Spinal cord (tissue), 10 donors: ENCODE data around the gene ZMYND8. TPM values are rescaled to one million over a fixed set of nuclear protein-coding genes. Genes with fewer than 3 reads are reported as not detected.
"Not testable (repeated sequence)": the region's sequence is repeated elsewhere in the genome, so short reads cannot be mapped to it uniquely, and the experiment has no call there.

Experiments
- DNase-seq, 6 donors: peaks; one replicate each; pipeline versions ENCODE4 v3.0.0 to v3.0.0-alpha.2; 2013 to 2015; ENCODE audit warnings: low spot score in 6 of 6, low read depth in 4 of 6
- H3K27ac ChIP-seq: one replicate; pipeline ENCODE4 v1.5.1; 2013; ENCODE audit warnings: low read depth, low read length, control low read depth
- H3K27me3 ChIP-seq: one replicate; pipeline ENCODE4 v1.6.1; 2013; ENCODE audit warnings: low read length; ENCODE audit not compliant: control insufficient read depth, insufficient read depth
- H3K36me3 ChIP-seq: one replicate; pipeline ENCODE4 v1.6.1; 2013; ENCODE audit warnings: low read length; ENCODE audit not compliant: control insufficient read depth, insufficient read depth
- H3K4me1 ChIP-seq: one replicate; pipeline ENCODE4 v1.6.1; 2013; ENCODE audit warnings: low read length; ENCODE audit not compliant: control insufficient read depth, insufficient read depth
- H3K4me3 ChIP-seq: one replicate; pipeline ENCODE4 v1.5.1; 2013; ENCODE audit warnings: low read depth, low read length, control low read depth
- H3K9me3 ChIP-seq: one replicate; pipeline ENCODE4 v1.6.1; 2013; ENCODE audit warnings: low read length; ENCODE audit not compliant: control insufficient read depth, insufficient read depth
- WGBS: methylation state at CpG from one replicate; pipeline ENCODE4 v1.1.5; 2013; ENCODE audit warnings: missing lambda C conversion rate; ENCODE audit not compliant: insufficient coverage; 5-methylcytosine and 5-hydroxymethylcytosine counted together
- polyA plus RNA-seq, 2 donors: library from polyadenylated mRNA; unstranded; fragments of 120-200 nt; gene quantifications; one replicate each; pipeline ENCODE4 v1.2.1, GENCODE V29; 2013; ENCODE audit not compliant: insufficient read length in 2 of 2
- total RNA-seq, 2 donors: library from RNA; depleted of rRNA in 1 of 2; stranded (reverse); fragments of 120-200 nt in 1 of 2; fragments of >200 nt in 1 of 2; gene quantifications; one replicate each; pipeline versions ENCODE4 v1.2.3 to v1.2.4, GENCODE V29; 2013 to 2014
- donor health status: healthy.

ZMYND8 gene
- total and polyA plus RNA-seq, 4 donors = 31.1 to 45.8 (median 37.4) TPM

GRCh38 chr20:47178851-47179250, 177.6 kb downstream of the ZMYND8 start:
- Histone ChIP-seq H3K36me3 (peaks cover 16% of the 10 kb centered on the region), H3K4me3 (no peak overlapping the region), H3K9me3 (no peaks in the 10 kb centered on the region), H3K4me1 (peaks cover 15% of the 10 kb centered on the region), H3K27me3 (no peaks in the 10 kb centered on the region), H3K27ac (no peak overlapping the region)
- no CpG with 5 or more reads among the region's 1 CpG for WGBS
- no peak for DNase-seq

DNA sequence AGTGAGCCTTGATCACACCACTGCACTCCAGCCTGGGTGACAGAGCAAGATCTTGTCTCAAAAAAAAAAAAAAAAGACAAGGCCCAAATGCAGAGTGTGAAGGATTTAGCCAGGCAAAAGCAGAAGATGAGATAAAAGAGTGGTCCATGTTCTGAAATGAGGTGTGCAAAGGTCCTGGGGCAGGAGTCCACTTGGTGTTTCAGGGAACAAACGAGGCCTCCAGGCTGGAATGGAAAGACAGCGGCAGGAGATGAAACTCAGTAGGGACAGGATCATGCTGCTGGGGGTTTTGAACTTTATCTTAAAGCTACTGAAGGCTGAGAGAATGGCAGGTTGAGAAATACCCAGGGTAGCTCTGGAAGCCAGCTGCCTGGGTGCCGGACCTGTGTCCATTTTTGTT, 178.2 kb downstream of the ZMYND8 start:
- Histone ChIP-seq H3K4me1 (peaks cover 9% of the 10 kb centered on the region), H3K36me3 (peaks cover 14% of the 10 kb centered on the region), H3K27ac (no peak overlapping the region), H3K4me3 (no peak overlapping the region), H3K9me3 (no peaks in the 10 kb centered on the region), H3K27me3 (no peaks in the 10 kb centered on the region)
- DNase-seq = no peak
- WGBS = 50% methylated on average over 2 of the region's 3 CpGs

- not testable (repeated sequence) for DNase-seq, H3K4me1 ChIP-seq, H3K4me3 ChIP-seq, H3K27me3 ChIP-seq, H3K27ac ChIP-seq, H3K9me3 ChIP-seq
- peaks cover 24% of the 10 kb centered on the region for H3K36me3 ChIP-seq
- 67% methylated on average over 3 of the region's 5 CpGs for WGBS
Measured at GRCh38 chr20:47176217-47176616, 180.3 kb downstream of the ZMYND8 start.

- H3K27ac ChIP-seq = no peak overlapping the region
Measured at GRCh38 chr20:47175493-47175892, 181.0 kb downstream of the ZMYND8 start.

GRCh38 chr20:47174456-47175243, 181.8 kb downstream of the ZMYND8 start:
- Histone ChIP-seq H3K9me3 (no peaks in the 10 kb centered on the region), H3K36me3 (peaks cover 16% of the 10 kb centered on the region), H3K27ac (no peak overlapping the region), H3K4me1 (peaks cover 4% of the 10 kb centered on the region), H3K4me3 (no peak overlapping the region), H3K27me3 (no peaks in the 10 kb centered on the region)
- 78% methylated on average over 19 of the region's 21 CpGs for WGBS
- DNase-seq = no peak

More at GRCh38 chr20:47175493-47175892, 181.0 kb downstream of the ZMYND8 start:
- Histone ChIP-seq H3K36me3 (peaks cover 22% of the 10 kb centered on the region), H3K27me3 (no peaks in the 10 kb centered on the region), H3K9me3 (no peaks in the 10 kb centered on the region), H3K4me1 (peaks cover 4% of the 10 kb centered on the region), H3K4me3 (no peak overlapping the region)
- peak in 2 of 6 donors; percentile 34 to 52 for DNase-seq
- 24% methylated on average over 5 of the region's 6 CpGs for WGBS

- Histone ChIP-seq H3K27ac (no peak overlapping the region), H3K36me3 (peaks cover 16% of the 10 kb centered on the region), H3K9me3 (no peaks in the 10 kb centered on the region), H3K4me1 (peaks cover 4% of the 10 kb centered on the region), H3K4me3 (no peak overlapping the region), H3K27me3 (no peaks in the 10 kb centered on the region)
- WGBS = 90% methylated on average over 6 of the region's 6 CpGs
- DNase-seq = no peak
Measured at GRCh38 chr20:47173596-47174216, 182.8 kb downstream of the ZMYND8 start.

DNA sequence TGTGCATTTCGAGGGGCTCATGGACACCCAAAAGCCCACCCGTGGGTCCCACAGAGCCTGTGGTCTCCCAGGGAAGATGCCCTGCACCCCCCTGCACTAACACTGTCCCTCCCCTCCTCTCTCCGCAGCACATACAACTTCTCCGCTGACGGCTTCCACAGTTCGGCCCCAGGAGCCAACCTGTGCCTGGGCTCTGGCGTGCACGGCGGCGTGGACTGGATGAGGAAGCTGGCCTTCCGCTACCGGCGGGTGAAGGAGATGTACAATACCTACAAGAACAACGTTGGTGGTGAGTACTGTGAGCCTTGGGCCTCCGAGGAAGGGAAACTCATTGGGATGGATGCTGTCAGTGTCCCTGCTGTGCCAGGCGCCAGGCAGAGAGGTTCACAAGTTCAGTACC, 183.9 kb downstream of the ZMYND8 start:
- no peaks in the 10 kb centered on the region for H3K9me3 ChIP-seq
- 84% methylated on average over 14 of the region's 16 CpGs for WGBS
- DNase-seq = no peak

DNA sequence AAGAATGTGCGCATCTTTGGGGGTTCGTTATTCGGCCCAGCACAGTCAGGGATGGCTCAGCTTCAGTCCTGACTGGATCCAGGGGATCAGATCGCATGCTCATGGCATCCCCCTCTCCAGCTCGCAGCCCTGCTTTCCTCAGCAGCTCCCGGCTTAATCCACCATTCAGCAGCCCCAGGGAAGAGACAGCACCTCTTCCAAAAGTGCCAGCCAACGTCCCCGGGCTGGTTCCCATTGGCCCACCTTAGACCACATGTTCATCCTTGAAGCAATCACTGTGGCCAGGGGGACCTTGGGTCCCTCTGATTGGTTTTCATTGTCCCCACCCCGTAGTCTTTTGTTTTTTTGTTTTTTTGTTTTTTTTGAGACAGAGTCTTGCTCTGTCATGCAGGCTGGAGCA, 188.7 kb downstream of the ZMYND8 start:
- H3K36me3 ChIP-seq = peaks cover 13% of the 10 kb centered on the region
- H3K27me3 ChIP-seq = no peaks in the 10 kb centered on the region
- H3K4me3 ChIP-seq = no peak overlapping the region
- DNase-seq = no peak
- no peak overlapping the region for H3K27ac ChIP-seq
- WGBS = 93% methylated on average over 6 of the region's 9 CpGs
- H3K4me1 ChIP-seq = no peaks in the 10 kb centered on the region
- H3K9me3 ChIP-seq = no peaks in the 10 kb centered on the region

More for the DNA sequence above, 183.9 kb downstream of the ZMYND8 start:
- no peak overlapping the region for H3K4me3 ChIP-seq
- no peaks in the 10 kb centered on the region for H3K27me3 ChIP-seq
- H3K27ac ChIP-seq = no peak overlapping the region
- H3K36me3 ChIP-seq = peaks cover 16% of the 10 kb centered on the region
- peaks cover 4% of the 10 kb centered on the region for H3K4me1 ChIP-seq

- H3K4me3 ChIP-seq = no peak overlapping the region
- H3K27me3 ChIP-seq = no peaks in the 10 kb centered on the region
- no peak overlapping the region for H3K27ac ChIP-seq
- H3K9me3 ChIP-seq = no peaks in the 10 kb centered on the region
- H3K4me1 ChIP-seq = no peaks in the 10 kb centered on the region
- 86% methylated on average over 4 of the region's 4 CpGs for WGBS
- H3K36me3 ChIP-seq = peaks cover 8% of the 10 kb centered on the region
- no peak for DNase-seq
Measured at GRCh38 chr20:47165376-47165865, 191.1 kb downstream of the ZMYND8 start.

- H3K27me3 ChIP-seq = no peaks in the 10 kb centered on the region
- WGBS = 85% methylated on average over 4 of the region's 13 CpGs
- H3K36me3 ChIP-seq = peaks cover 8% of the 10 kb centered on the region
- H3K4me1 ChIP-seq = no peaks in the 10 kb centered on the region
- H3K4me3 ChIP-seq = no peak overlapping the region
- DNase-seq = no peak
- H3K27ac ChIP-seq = no peak overlapping the region
- no peaks in the 10 kb centered on the region for H3K9me3 ChIP-seq
Measured at GRCh38 chr20:47164140-47164539, 192.4 kb downstream of the ZMYND8 start.
